22Rv1 (cell line): ENCODE data around the gene TNS3.

ENCODE experiments used
- CTCF ChIP-seq: fragments of 450-650 bp; IDR thresholded peaks from 2 replicates; pipeline ENCODE4 v1.5.1; 2017; ENCODE audit warnings: mild to moderate bottlenecking
- ZFX ChIP-seq: fragments of 450-650 bp; IDR thresholded peaks from 2 replicates; pipeline ENCODE4 v1.6.1; 2017; ENCODE audit warnings: antibody characterized with exemption, borderline replicate concordance

DNA sequence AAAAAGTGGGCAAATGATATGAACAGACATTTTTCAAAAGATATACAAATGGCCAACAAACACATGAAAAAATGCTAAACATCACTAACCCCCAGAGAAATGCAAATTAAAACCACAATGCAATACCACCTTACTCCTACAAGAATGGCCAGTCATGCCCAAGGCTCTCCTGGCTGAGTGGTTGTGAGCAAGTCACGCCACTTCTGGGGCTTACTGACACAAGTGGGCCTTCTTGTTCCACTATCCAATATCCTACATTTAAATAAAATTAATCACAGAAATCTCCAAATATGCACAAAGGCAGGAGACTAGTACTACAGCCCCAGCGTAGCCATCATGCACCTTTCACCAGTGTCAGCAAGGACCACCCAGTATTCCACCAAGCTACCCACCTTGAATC is 181.9 kb downstream of the TNS3 start:
- no peak for TF ChIP-seq CTCF
- no peak for TF ChIP-seq ZFX
